GM12864 (cell line): ENCODE data around the gene HIGD1A.

Source experiments
- DNase-seq: peaks from one replicate; pipeline ENCODE4 v3.0.0-alpha.2; 2011; ENCODE audit warnings: low read depth
- H3K4me3 ChIP-seq: 2 replicates; pipeline ENCODE4 v1.5.1; 2011; ENCODE audit warnings: mild to moderate bottlenecking, low read depth, low read length, control low read depth
- CTCF ChIP-seq: IDR thresholded peaks from 2 replicates; pipeline ENCODE4 v1.5.1; 2011; ENCODE audit warnings: low read depth, mild to moderate bottlenecking, moderate library complexity, low read length, control low read depth, inconsistent platforms; ENCODE audit errors: missing control alignments

The HIGD1A gene

GRCh38 chr3:42807929-42808328, 3.6 kb upstream of the HIGD1A start:
- DNase-seq: no peak
- H3K4me3 ChIP-seq: no peak overlapping the region
- no peak for TF ChIP-seq CTCF

DNA sequence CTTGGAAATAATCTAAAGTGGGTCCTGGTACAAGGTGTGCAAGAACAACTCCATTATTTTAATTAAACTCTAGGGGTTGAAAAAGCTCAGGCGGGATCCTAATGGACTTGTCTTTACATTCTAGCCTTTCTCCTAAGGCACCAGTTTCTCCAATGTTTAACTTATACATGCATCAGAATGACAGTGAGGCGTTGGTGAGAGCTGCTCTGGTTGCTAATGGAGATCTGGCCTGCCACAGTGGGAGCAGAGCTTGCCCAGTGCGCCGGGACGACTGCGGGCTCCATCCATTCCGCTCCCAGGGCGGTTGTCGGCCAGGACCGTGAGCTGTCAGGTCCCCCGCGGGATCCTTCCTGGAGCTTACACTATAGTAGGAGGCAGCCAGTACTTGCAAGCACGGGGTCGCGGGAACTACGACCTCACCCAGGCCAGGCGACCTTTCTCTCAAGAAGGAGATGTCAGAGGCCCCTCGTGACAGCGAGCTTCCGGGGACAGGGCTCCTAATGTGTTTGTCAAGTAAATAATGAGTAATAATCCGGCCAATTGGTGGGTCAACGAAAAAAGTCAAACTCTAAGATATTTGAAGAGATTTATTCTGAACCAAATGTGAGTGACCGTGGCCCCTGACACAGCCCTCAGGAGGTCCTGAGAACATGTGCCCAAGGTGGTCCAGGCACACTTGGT, 991 bp upstream of the HIGD1A start:
- no peak for TF ChIP-seq CTCF
- H3K4me3 ChIP-seq: peak overlapping the region; percentile 86
- no peak for DNase-seq

- H3K4me3 ChIP-seq: peak overlapping the region; percentile 86
- TF ChIP-seq CTCF: no peak
- no peak for DNase-seq
Measured at GRCh38 chr3:42804831-42805132, 492 bp upstream of the HIGD1A start.

DNA sequence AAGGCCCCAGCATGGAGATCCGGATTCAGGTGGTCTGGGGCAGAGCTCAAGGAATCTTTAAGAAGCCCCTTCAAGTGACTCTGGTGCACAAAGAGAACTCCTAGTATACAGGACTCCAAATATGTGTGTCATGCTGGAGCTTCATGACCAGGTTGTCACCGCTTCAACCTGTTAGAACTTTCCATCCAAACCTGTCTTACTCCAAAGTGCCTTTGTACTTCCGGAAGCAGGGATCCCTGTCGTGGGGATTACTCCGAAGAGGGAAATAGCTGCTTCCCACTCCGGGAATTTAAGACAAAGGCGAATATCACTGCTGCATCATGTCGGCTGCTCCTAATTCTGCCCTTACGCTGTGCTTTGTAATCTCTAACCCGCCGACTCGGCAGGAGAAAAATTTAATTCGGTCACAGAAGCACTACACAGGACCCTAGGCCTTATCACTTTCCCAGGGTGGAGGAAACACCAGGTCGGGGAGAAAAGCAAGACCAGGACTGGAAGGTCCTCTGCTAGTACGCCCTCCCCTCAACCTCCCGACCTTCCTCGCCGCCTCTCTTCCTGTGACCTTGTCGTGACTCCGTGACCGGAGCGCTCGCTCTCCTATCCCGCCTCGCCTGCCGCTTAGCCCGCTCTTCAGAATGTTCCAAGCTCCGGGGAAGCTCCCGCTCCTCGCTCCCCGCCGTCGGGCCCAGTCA, 730 bp downstream of the HIGD1A start:
- DNase-seq: no peak
- TF ChIP-seq CTCF: no peak
- H3K4me3 ChIP-seq: peak overlapping the region; percentile 86

- DNase-seq: no peak
- TF ChIP-seq CTCF: no peak
Measured at GRCh38 chr3:42802876-42803413, 1.3 kb downstream of the HIGD1A start.

DNA sequence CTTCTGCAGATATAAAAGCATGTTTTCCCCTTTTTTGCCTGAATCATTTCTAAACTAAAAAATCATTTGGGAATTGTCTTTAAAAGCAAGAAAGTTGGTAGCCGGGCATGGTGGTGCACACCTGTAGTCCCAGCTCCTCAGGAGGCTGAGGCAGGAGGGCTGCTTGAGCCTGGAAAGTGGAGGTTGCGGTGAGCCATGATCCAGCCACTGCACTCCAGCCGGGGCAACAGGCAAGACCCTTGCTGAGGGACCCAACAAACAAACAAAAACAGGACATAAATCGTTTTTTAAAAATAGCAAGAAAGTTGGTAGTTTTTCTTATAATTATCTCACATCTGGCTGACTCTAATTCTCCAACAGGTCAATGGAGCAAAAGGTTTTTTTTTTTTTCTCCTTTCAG, 2.5 kb downstream of the HIGD1A start:
- DNase-seq: no peak
- no peak overlapping the region for H3K4me3 ChIP-seq
- TF ChIP-seq CTCF: no peak

More at GRCh38 chr3:42802876-42803413, 1.3 kb downstream of the HIGD1A start:
- peak overlapping the region; percentile 86 for H3K4me3 ChIP-seq

DNA sequence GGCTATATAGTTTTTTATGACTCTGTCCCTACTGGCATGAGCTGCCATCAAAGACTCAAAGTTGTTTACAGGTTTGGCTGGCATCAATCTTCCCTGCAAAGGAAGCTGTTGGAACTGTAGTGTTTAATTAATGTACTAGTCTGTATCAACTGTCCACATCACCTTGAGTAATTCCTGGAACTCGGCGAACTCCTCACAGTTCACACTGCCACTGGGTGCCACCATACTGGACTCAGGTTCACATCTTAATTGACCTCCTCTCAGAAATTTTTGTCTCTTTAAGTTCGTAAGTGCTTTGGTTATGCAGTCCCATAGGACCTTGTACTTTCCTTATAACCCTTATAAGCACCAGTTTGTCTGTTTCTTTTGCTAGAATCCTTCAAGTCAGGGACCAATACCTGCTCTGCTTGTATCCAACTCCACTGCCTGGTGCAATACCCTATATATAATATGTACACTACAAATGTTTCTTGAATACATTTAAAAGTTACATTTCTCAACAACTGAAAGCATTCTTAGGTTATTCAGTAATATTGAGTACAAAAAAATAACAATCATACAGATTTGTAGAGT, 3.2 kb downstream of the HIGD1A start:
- no peak for DNase-seq
- TF ChIP-seq CTCF: no peak

More for the DNA sequence above, 3.2 kb downstream of the HIGD1A start:
- no peak overlapping the region for H3K4me3 ChIP-seq
